HUES64 (cell line): ENCODE data around the gene MLYCD.

Source experiments
- H3K27ac ChIP-seq: 2 replicates; pipeline ENCODE4 v1.7.0; 2013; ENCODE audit warnings: low read depth, low read length, inconsistent platforms
- H3K27me3 ChIP-seq: 2 replicates; pipeline ENCODE4 v1.6.1; 2013; ENCODE audit warnings: mild to moderate bottlenecking, low read length; ENCODE audit not compliant: insufficient read depth
- H3K36me3 ChIP-seq: 2 replicates; pipeline ENCODE4 v1.6.1; 2013; ENCODE audit warnings: mild to moderate bottlenecking, low read length; ENCODE audit not compliant: insufficient read depth
- H3K4me1 ChIP-seq: 2 replicates; pipeline ENCODE4 v1.6.1; 2013; ENCODE audit warnings: mild to moderate bottlenecking, low read length, moderate library complexity; ENCODE audit not compliant: insufficient read depth
- H3K4me3 ChIP-seq: 2 replicates; pipeline ENCODE4 v1.5.1; 2013; ENCODE audit warnings: mild to moderate bottlenecking, low read length, moderate library complexity
- H3K9ac ChIP-seq: 2 replicates; pipeline ENCODE4 v1.6.1; 2013; ENCODE audit warnings: mild to moderate bottlenecking, low read depth, low read length
- H3K9me3 ChIP-seq: 2 replicates; pipeline ENCODE4 v1.6.1; 2013; ENCODE audit warnings: low read depth, low read length; ENCODE audit not compliant: insufficient read depth
- WGBS: fragments of 150-250, 120-280 bp; methylation state at CpG from one replicate; pipeline ENCODE4 v1.1.7; 2013; ENCODE audit warnings: missing lambda C conversion rate; 5-methylcytosine and 5-hydroxymethylcytosine counted together

Gene MLYCD

GRCh38 chr16:83952587-83952939, 53.6 kb downstream of the MLYCD start:
- WGBS, result 62% methylated on average over 8 of the region's 8 CpGs
- Histone ChIP-seq H3K4me1 (peaks cover 6% of the 10 kb centered on the region; the same call in 1 of the 2 replicates), H3K27ac (no peak overlapping the region), H3K27me3 (no peaks in the 10 kb centered on the region), H3K9ac (no peak overlapping the region), H3K4me3 (peak overlapping the region; percentile 56), H3K36me3 (no peaks in the 10 kb centered on the region), H3K9me3 (no peaks in the 10 kb centered on the region)

- no peaks in the 10 kb centered on the region for H3K9me3 ChIP-seq
- H3K36me3 ChIP-seq, result no peaks in the 10 kb centered on the region
- no peak within 1 kb of the TSS for H3K27ac ChIP-seq
- H3K4me3 ChIP-seq, result peak within 1 kb of the TSS; percentile 56
- 8% methylated on average over 29 of the region's 30 CpGs for WGBS
- peaks cover 6% of the 10 kb centered on the region; the same call in 1 of the 2 replicates for H3K4me1 ChIP-seq
- no peaks in the 10 kb centered on the region for H3K27me3 ChIP-seq
- peak within 1 kb of the TSS; percentile 24; the same call in 1 of the 2 replicates for H3K9ac ChIP-seq
Measured at GRCh38 chr16:83952940-83953795, 54.3 kb downstream of the MLYCD start, which contains the start of gene OSGIN1. Gene OSGIN1, plus strand, starts transcription at chr16:83953240. Its CDS starts 4,432 bp downstream, at chr16:83957672.

- no peak overlapping the region for H3K27ac ChIP-seq
- no peaks in the 10 kb centered on the region for H3K36me3 ChIP-seq
- H3K9ac ChIP-seq, result no peak overlapping the region; the same call in 1 of the 2 replicates
- H3K4me1 ChIP-seq, result peaks cover 6% of the 10 kb centered on the region; the same call in 1 of the 2 replicates
- H3K4me3 ChIP-seq, result peak overlapping the region; percentile 56
- no peaks in the 10 kb centered on the region for H3K27me3 ChIP-seq
- H3K9me3 ChIP-seq, result no peaks in the 10 kb centered on the region
- 34% methylated on average over 18 of the region's 19 CpGs for WGBS
Measured at GRCh38 chr16:83953796-83954576, 55.1 kb downstream of the MLYCD start.

GRCh38 chr16:83954577-83955016, 55.7 kb downstream of the MLYCD start:
- no peaks in the 10 kb centered on the region for H3K36me3 ChIP-seq
- no peaks in the 10 kb centered on the region for H3K27me3 ChIP-seq
- H3K27ac ChIP-seq, result no peak overlapping the region
- H3K4me3 ChIP-seq, result no peak overlapping the region
- 62% methylated on average over 9 of the region's 9 CpGs for WGBS
- H3K9ac ChIP-seq, result no peak overlapping the region
- H3K9me3 ChIP-seq, result no peaks in the 10 kb centered on the region
- peaks cover 6% of the 10 kb centered on the region; the same call in 1 of the 2 replicates for H3K4me1 ChIP-seq

- Histone ChIP-seq H3K4me3 (no peak overlapping the region), H3K9ac (no peak overlapping the region), H3K36me3 (no peaks in the 10 kb centered on the region), H3K27ac (no peak overlapping the region), H3K4me1 (peaks cover 6% of the 10 kb centered on the region; the same call in 1 of the 2 replicates), H3K27me3 (no peaks in the 10 kb centered on the region), H3K9me3 (no peaks in the 10 kb centered on the region)
- 84% methylated on average over 21 of the region's 23 CpGs for WGBS
Measured at GRCh38 chr16:83955218-83956130, 56.6 kb downstream of the MLYCD start.

GRCh38 chr16:83956336-83957289, 57.7 kb downstream of the MLYCD start:
- Histone ChIP-seq H3K36me3 (no peaks in the 10 kb centered on the region), H3K9me3 (no peaks in the 10 kb centered on the region), H3K4me3 (no peak overlapping the region), H3K4me1 (peaks cover 6% of the 10 kb centered on the region; the same call in 1 of the 2 replicates), H3K27me3 (no peaks in the 10 kb centered on the region), H3K27ac (no peak overlapping the region), H3K9ac (no peak overlapping the region)
- 51% methylated on average over 22 of the region's 22 CpGs for WGBS

GRCh38 chr16:83957296-83957855, 58.5 kb downstream of the MLYCD start:
- Histone ChIP-seq H3K4me1 (peaks cover 6% of the 10 kb centered on the region; the same call in 1 of the 2 replicates), H3K36me3 (no peaks in the 10 kb centered on the region), H3K9ac (no peak overlapping the region), H3K4me3 (no peak overlapping the region), H3K27me3 (no peaks in the 10 kb centered on the region), H3K9me3 (no peaks in the 10 kb centered on the region), H3K27ac (no peak overlapping the region)
- 93% methylated on average over 13 of the region's 14 CpGs for WGBS

GRCh38 chr16:83958137-83958845, 59.4 kb downstream of the MLYCD start:
- Histone ChIP-seq H3K9ac (no peak overlapping the region), H3K4me3 (no peak overlapping the region), H3K9me3 (no peaks in the 10 kb centered on the region), H3K27me3 (no peaks in the 10 kb centered on the region), H3K4me1 (peaks cover 6% of the 10 kb centered on the region; the same call in 1 of the 2 replicates), H3K36me3 (no peaks in the 10 kb centered on the region), H3K27ac (no peak overlapping the region)
- 88% methylated on average over 21 of the region's 21 CpGs for WGBS

- Histone ChIP-seq H3K9ac (no peak overlapping the region), H3K9me3 (no peaks in the 10 kb centered on the region), H3K27ac (no peak overlapping the region), H3K36me3 (no peaks in the 10 kb centered on the region), H3K4me1 (peaks cover 6% of the 10 kb centered on the region; the same call in 1 of the 2 replicates), H3K4me3 (no peak overlapping the region), H3K27me3 (no peaks in the 10 kb centered on the region)
- 86% methylated on average over 21 of the region's 21 CpGs for WGBS
Measured at GRCh38 chr16:83958846-83959565, 60.1 kb downstream of the MLYCD start.
